DMS153 (cell line): Measurements from ENCODE around the gene RCAN1.
"Not testable (repeated sequence)": the region's sequence is repeated elsewhere in the genome, so short reads cannot be mapped to it uniquely, and the experiment has no call there.

Experiments
- DNase-seq: peaks from one replicate; lab custom pipeline; 2025; lab: John Stamatoyannopoulos, UW

RCAN1 gene

GRCh38 chr21:34514576-34515115 is 100.3 kb downstream of the RCAN1 start:
- DNase-seq, result no peak

GRCh38 chr21:34513129-34513675 is 101.7 kb downstream of the RCAN1 start:
- no peak for DNase-seq

DNA sequence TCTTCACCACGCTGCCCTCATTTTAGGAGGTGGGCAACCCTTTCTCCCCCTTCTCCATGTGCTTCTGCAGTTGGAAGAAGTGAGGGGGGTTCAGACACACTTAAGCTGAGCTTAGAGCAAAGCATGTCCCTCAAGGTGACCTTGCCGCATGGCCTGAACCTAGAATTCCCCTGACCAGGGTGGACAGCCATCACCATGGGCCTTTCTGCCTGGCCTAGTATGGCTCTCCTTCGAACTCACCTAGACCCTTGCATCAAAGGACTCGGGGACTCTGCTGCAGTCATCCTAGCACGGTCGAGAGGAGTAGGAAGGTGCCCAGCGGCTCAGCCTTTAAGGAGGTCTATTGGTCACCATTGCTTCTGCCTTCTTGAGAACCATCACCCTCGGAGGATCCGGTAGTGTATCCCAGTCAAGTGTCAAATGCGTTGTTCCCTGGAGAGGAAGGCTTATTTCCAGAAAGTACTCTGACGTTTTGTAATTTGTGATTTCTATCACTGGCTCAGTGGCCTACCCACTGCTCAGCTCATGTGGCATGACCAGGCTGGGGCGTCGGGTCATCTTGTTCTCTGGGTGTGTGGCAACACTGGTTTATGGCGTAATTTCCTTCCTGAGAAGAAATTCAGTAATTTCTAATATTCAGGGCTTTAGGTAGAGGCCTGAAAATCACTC is 103.0 kb downstream of the RCAN1 start, which contains the start of gene KCNE1:
TSS of gene KCNE1 (minus strand) at position 424 of the 669 bp plus-strand sequence. CDS start 62,576 bp downstream, outside the sequence.
- DNase-seq, result no peak

DNA sequence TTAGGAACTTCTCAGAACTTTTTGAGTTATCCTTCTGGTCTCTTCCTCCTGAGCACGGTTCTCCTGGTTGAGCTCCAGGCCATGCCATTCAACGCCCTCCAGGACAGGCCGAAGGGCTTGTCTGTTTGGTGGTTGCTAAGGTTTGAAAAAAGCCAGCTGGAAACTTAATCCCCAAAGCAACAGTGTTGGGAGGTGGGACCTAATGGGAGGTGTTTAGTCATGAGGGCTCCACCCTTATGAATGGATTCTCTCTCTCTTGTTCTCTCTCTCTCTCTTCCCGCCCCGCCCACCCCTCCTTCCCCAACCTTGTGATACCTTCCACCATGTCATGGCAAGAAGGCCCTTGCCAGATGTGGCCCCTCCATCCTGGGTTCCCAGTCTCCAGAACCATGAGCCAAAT is 103.7 kb downstream of the RCAN1 start:
- DNase-seq, result peak; percentile 2

GRCh38 chr21:34510148-34511142 is 104.5 kb downstream of the RCAN1 start:
- peak; percentile 62 for DNase-seq

- no peak for DNase-seq
Observed at GRCh38 chr21:34509151-34509550, 105.8 kb downstream of the RCAN1 start.

GRCh38 chr21:34504595-34504994 is 110.3 kb downstream of the RCAN1 start:
- no peak for DNase-seq

- no peak for DNase-seq
Observed at GRCh38 chr21:34502480-34503106, 112.3 kb downstream of the RCAN1 start.

GRCh38 chr21:34501716-34502115 is 113.2 kb downstream of the RCAN1 start:
- no peak for DNase-seq

- no peak for DNase-seq
Observed at GRCh38 chr21:34500191-34500590, 114.7 kb downstream of the RCAN1 start.

DNA sequence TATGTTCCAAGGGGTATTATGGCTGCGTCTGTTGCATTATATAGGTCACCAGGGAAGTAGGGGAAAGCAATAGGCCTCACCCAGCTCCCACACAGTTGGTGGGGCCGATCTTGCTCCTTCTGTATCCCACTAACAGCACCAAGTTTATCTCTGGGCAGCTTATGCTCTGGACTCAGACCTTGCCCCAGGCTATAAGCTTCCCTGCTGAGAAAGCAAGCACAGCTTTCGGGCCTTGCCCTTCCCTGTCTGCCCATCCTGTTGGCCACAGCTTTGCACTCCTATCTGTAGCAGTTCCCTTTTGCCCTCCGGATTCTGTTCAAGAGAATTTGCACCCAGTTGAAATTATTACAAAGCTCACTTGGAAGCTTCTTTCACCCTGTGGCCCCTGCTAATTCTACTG is 115.8 kb downstream of the RCAN1 start:
- DNase-seq, result no peak

GRCh38 chr21:34498623-34499022 is 116.3 kb downstream of the RCAN1 start:
- peak; percentile 5 for DNase-seq

DNA sequence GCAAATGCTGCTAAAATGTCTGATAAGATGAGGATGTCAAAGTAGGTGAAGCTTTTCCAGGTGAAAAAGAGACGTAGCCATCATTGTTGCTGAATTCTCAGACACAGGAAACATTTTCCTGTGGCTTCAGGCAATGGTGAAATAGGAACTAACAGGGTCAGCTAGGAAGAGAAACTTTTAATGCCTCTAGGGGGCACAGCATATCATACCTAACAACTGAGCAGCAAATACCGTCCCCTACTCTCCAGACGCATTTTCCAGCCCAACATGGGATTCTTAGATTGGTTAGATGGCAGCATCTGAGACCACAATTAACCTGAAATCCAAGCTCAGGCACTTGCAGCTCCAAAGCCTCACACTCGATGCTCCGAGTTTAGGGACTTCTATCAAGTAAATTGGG is 131.1 kb downstream of the RCAN1 start:
- not testable (repeated sequence) for DNase-seq

DNA sequence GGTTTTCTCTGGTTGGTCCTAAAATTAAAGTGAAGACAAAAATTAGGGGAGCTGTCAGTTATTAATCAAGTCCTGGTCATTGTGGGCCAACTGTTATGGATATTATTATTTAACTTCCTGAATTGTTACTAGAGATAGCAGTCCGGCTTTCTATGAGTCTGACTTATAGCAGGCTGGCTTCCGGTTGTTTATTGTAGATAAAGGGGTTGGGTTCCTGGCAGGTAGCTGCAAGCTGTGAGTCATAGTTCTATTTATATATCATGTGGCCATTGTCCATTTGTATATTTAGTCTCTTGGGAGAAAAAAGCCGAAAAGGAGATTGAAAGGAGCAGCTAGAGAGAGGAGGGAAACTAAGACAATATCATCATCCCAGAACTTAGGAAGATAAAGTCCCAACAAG is 131.5 kb downstream of the RCAN1 start:
- DNase-seq, result not testable (repeated sequence)

DNA sequence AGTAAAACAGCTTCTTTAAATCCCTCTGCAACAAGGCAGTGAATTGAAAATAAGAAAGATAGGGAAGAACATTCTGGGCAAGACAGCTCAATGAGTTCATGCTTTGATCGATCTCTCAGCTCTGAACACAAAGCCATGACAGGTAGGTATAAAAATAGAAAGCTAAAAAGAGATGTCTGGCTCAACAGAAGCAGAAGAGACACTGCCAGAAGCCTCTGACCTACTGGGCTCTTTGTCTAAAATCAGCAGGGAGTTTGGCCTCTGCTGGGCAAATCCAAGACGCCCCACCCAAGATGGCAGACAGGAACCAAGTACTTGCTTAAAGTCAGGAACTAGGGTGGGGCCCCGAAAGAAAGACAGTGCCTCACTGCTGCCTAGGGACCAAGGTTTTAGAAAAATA is 147.6 kb downstream of the RCAN1 start:
- not testable (repeated sequence) for DNase-seq
